LNCaP clone FGC (cell line): ENCODE results near the gene CD247.

Experiments
- DNase-seq: peaks from one replicate; pipeline ENCODE4 v3.0.0-alpha.2; 2011; ENCODE audit warnings: low read depth
- H3K4me3 ChIP-seq: 2 replicates; pipeline ENCODE4 v1.5.1; 2011; ENCODE audit warnings: mild to moderate bottlenecking, low read depth, low read length, control low read depth
- CTCF ChIP-seq: IDR thresholded peaks from 2 replicates; pipeline ENCODE4 v1.5.1; 2012; ENCODE audit warnings: mild to moderate bottlenecking; ENCODE audit not compliant: control insufficient read depth, insufficient read depth; ENCODE audit errors: extremely low read depth

The CD247 gene

GRCh38 chr1:167430849-167431242 is 87.5 kb downstream of the CD247 start:
- TF ChIP-seq CTCF, result no peak
- H3K4me3 ChIP-seq, result no peak overlapping the region
- no peak for DNase-seq

- no peak for TF ChIP-seq CTCF
- no peak for DNase-seq
- H3K4me3 ChIP-seq, result no peak overlapping the region
Measured at GRCh38 chr1:167430134-167430848, 88.0 kb downstream of the CD247 start.

- no peak overlapping the region for H3K4me3 ChIP-seq
- no peak for DNase-seq
- TF ChIP-seq CTCF, result no peak
Measured at GRCh38 chr1:167429612-167430011, 88.7 kb downstream of the CD247 start.

- DNase-seq, result no peak
- TF ChIP-seq CTCF, result no peak
Measured at GRCh38 chr1:167428395-167428794, 89.9 kb downstream of the CD247 start.

GRCh38 chr1:167427848-167428247 is 90.5 kb downstream of the CD247 start:
- DNase-seq, result no peak
- no peak overlapping the region for H3K4me3 ChIP-seq

More at GRCh38 chr1:167428395-167428794, 89.9 kb downstream of the CD247 start:
- no peak overlapping the region for H3K4me3 ChIP-seq

GRCh38 chr1:167426716-167427115 is 91.6 kb downstream of the CD247 start:
- no peak for TF ChIP-seq CTCF
- no peak for DNase-seq
- H3K4me3 ChIP-seq, result no peak overlapping the region

More at GRCh38 chr1:167427848-167428247, 90.5 kb downstream of the CD247 start:
- no peak for TF ChIP-seq CTCF

GRCh38 chr1:167425482-167425881 is 92.8 kb downstream of the CD247 start:
- DNase-seq, result no peak
- H3K4me3 ChIP-seq, result no peak overlapping the region
- TF ChIP-seq CTCF, result no peak
